ENCODE measurements around the gene HOXA1. TPM values are rescaled to one million over a fixed set of nuclear protein-coding genes. Genes with fewer than 3 reads are reported as not detected.
A peak's percentile ranks its signal among the peaks of the same experiment; 100 is the strongest.

The HOXA1 gene
- total RNA-seq, 2 experiments from 2014 or later: 0.14 to 0.22 TPM

DNA sequence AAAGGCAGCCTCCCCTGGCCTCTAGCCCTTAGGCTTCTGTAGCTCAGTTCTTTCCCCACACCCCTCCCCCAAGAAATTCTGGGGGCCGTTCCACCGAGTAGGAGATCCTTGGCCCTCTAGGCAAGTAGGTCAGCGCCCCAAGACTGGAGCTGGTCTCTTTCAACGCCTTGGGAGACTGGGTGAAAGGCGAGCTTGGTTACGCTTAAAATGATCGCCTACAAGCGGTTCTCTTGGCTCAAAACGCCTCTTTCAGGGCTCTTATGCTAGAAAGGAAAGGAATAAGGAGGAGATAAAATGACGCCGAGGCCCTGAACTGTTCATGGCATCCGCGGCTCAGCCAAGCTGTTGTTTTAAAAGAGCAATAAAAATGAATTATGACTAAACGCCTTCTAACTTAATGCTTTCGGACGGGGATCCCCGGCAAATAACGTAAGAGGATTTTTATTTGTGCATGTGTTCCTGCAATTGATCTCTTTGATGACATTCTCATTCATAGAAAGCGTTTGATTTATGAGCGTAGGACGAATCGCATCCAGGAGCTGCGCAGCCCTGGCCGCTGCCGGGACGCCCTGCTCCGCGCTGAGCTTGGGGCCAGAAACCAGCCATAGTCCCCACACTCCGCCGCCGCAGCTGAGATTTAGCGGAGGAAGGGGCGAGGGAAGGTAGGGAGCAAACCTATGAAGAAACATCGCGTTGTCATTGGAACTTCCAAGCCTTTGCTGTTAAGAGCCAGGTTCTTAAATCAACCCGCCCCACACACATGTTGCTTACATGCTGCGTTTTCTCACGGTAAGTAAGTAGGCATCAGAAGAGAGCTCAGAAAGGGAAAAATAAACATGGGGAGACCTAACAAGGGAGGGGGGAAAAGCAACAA is 3.0 kb upstream of the HOXA1 start:
- no peak for ATAC-seq (ENCODE audit: poor library complexity)
- ChIA-PET CTCF (no interaction called here), POLR2A (no interaction called here)
- H3K9me3 Mint-ChIP-seq: no peaks in the 10 kb centered on the region
- no peak for DNase-seq
- Histone ChIP-seq H3K27me3 (ENCODE audit: control insufficient read depth in 1 of 2, insufficient read depth in 2 of 2, low read length in 2 of 2) (peaks cover 68 to 78% of the 10 kb centered on the region in 2 experiments), H3K27ac (ENCODE audit: low read depth in 1 of 2, low read length in 2 of 2) (no peak overlapping the region), H3K4me1 (ENCODE audit: insufficient read depth, low read length) (peaks cover 56% of the 10 kb centered on the region), H3K4me3 (ENCODE audit: low read length) (no peak overlapping the region), H3K36me3 (ENCODE audit: insufficient read depth, low read length) (no peaks in the 10 kb centered on the region), H3K9me3 (ENCODE audit: control insufficient read depth in 1 of 2, insufficient read depth in 1 of 2, low read length in 2 of 2) (peaks cover 0 to 25% of the 10 kb centered on the region in 2 experiments)
- H3K4me3 Mint-ChIP-seq: peak overlapping the region; percentile 13
- TF ChIP-seq, protein P1, sequence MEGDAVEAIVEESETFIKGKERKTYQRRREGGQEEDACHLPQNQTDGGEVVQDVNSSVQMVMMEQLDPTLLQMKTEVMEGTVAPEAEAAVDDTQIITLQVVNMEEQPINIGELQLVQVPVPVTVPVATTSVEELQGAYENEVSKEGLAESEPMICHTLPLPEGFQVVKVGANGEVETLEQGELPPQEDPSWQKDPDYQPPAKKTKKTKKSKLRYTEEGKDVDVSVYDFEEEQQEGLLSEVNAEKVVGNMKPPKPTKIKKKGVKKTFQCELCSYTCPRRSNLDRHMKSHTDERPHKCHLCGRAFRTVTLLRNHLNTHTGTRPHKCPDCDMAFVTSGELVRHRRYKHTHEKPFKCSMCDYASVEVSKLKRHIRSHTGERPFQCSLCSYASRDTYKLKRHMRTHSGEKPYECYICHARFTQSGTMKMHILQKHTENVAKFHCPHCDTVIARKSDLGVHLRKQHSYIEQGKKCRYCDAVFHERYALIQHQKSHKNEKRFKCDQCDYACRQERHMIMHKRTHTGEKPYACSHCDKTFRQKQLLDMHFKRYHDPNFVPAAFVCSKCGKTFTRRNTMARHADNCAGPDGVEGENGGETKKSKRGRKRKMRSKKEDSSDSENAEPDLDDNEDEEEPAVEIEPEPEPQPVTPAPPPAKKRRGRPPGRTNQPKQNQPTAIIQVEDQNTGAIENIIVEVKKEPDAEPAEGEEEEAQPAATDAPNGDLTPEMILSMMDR (IDR thresholded peaks at IDR 0.05): no peak
- intact Hi-C loops (cut with DNase I, micrococcal nuclease): loop anchor here in 1 of 2 experiments (10.0 kb wide), 2 partner anchors 234 to 1244 kb away; partner anchors contain the start of gene SKAP2
- no peaks in the 10 kb centered on the region for H3K36me3 Mint-ChIP-seq (ENCODE audit: low read depth)
- peaks cover 91% of the 10 kb centered on the region for H3K27me3 Mint-ChIP-seq
- no peak overlapping the region for H3K27ac Mint-ChIP-seq
- peaks cover 38% of the 10 kb centered on the region for H3K4me1 Mint-ChIP-seq (ENCODE audit: low read depth)

- TF ChIP-seq, protein P1 (IDR thresholded peaks at IDR 0.05): no peak
- DNase-seq (no peak), ATAC-seq (ENCODE audit: poor library complexity) (no peak)
- ChIA-PET CTCF (no interaction called here), POLR2A (no interaction called here)
- intact Hi-C loops (cut with DNase I, micrococcal nuclease): loop anchor here in 1 of 2 experiments (10.0 kb wide), 2 partner anchors 233 to 1243 kb away; partner anchors contain the start of gene SKAP2
- Mint-ChIP-seq H3K27me3 (peaks cover 91% of the 10 kb centered on the region), H3K4me3 (peak overlapping the region; percentile 90), H3K9me3 (no peaks in the 10 kb centered on the region), H3K36me3 (ENCODE audit: low read depth) (no peaks in the 10 kb centered on the region), H3K4me1 (ENCODE audit: low read depth) (peaks cover 31% of the 10 kb centered on the region), H3K27ac (no peak overlapping the region)
- Histone ChIP-seq H3K9me3 (ENCODE audit: control insufficient read depth in 1 of 2, insufficient read depth in 1 of 2, low read length in 2 of 2) (peaks cover 0 to 20% of the 10 kb centered on the region in 2 experiments), H3K27ac (ENCODE audit: low read depth in 1 of 2, low read length in 2 of 2) (no peak overlapping the region), H3K4me3 (ENCODE audit: low read length) (no peak overlapping the region), H3K27me3 (ENCODE audit: control insufficient read depth in 1 of 2, insufficient read depth in 2 of 2, low read length in 2 of 2) (peaks cover 65 to 78% of the 10 kb centered on the region in 2 experiments), H3K36me3 (ENCODE audit: insufficient read depth, low read length) (no peaks in the 10 kb centered on the region), H3K4me1 (ENCODE audit: insufficient read depth, low read length) (peaks cover 54% of the 10 kb centered on the region)
Measured at GRCh38 chr7:27097686-27098577, 2.1 kb upstream of the HOXA1 start.

DNA sequence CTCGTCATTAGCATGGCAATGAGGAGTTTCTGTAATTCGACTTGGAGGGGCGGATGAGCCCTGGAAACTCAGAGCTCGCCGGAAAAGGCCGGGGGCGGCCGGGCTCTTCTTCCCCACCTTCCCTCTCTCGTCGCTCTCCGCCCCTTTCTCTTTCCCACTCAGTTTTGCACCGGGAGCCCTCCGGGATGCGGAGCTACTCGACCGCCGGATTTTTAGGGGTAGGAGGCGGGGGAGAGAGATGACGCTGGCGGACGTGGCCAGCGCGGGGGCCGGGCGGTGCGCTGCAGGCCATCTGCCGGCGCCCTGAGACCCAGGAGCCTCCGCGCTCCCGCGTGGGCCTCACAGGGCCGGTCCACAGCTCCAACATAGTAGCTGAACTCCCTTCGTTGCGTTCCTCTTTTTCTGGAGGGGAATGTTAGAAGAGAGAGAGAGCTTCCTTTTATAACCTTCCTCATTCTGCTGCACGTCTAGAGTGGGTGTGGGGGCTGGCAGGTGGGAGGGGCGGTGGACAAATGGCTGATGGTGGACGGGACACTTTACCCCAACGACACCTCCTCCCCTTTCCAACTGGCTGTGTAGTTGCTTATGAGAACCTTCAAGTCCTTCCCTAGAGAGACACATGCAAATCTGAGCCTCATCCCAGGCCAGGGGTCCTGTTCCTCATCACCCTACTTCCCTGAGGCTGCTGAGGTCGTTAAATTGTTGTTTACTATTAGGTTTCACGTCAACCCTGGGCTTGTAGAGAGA is 1.1 kb upstream of the HOXA1 start:
- H3K4me1 Mint-ChIP-seq (ENCODE audit: low read depth): peaks cover 22% of the 10 kb centered on the region
- peak overlapping the region; percentile 90 for H3K4me3 Mint-ChIP-seq
- ChIA-PET CTCF (no interaction called here), POLR2A (interaction anchor here (0.5 to 1.2 kb wide), 4 partner anchors 13 to 237 kb away, joined by 3 read pairs; no protein-coding TSS in a partner anchor)
- DNase-seq (peak in 3 of 14 experiments; percentile 15 to 43 (median 38)), ATAC-seq (ENCODE audit: poor library complexity) (no peak)
- no peak overlapping the region for H3K27ac Mint-ChIP-seq
- peaks cover 91% of the 10 kb centered on the region for H3K27me3 Mint-ChIP-seq
- TF ChIP-seq, protein P1 (IDR thresholded peaks at IDR 0.05): no peak
- intact Hi-C loops (cut with DNase I, micrococcal nuclease): loop anchor here in 1 of 2 experiments (10.0 kb wide), 2 partner anchors 232 to 1242 kb away; partner anchors contain the start of gene SKAP2
- no peaks in the 10 kb centered on the region for H3K36me3 ChIP-seq (ENCODE audit: insufficient read depth, low read length)
- peaks cover 45% of the 10 kb centered on the region for H3K4me1 ChIP-seq (ENCODE audit: insufficient read depth, low read length)
- H3K27ac ChIP-seq (ENCODE audit: low read depth in 1 of 2, low read length in 2 of 2): no peak overlapping the region
- H3K27me3 ChIP-seq (ENCODE audit: control insufficient read depth in 1 of 2, insufficient read depth in 2 of 2, low read length in 2 of 2): peaks cover 66 to 78% of the 10 kb centered on the region in 2 experiments
- H3K4me3 ChIP-seq (ENCODE audit: low read length): peak overlapping the region; percentile 77
- H3K9me3 ChIP-seq (ENCODE audit: control insufficient read depth in 1 of 2, insufficient read depth in 1 of 2, low read length in 2 of 2): peaks cover 0 to 20% of the 10 kb centered on the region in 2 experiments
- H3K9me3 Mint-ChIP-seq: no peaks in the 10 kb centered on the region
- no peaks in the 10 kb centered on the region for H3K36me3 Mint-ChIP-seq (ENCODE audit: low read depth)
